ENCODE measurements around the gene STRN. TPM values are rescaled to one million over a fixed set of nuclear protein-coding genes. Genes with fewer than 3 reads are reported as not detected.
"Not testable (repeated sequence)": the region's sequence is repeated elsewhere in the genome, so short reads cannot be mapped to it uniquely, and the experiment has no call there.

STRN gene
- polyA plus RNA-seq, 4 donors, result 18.8 to 25.1 (median 23.2) TPM

DNA sequence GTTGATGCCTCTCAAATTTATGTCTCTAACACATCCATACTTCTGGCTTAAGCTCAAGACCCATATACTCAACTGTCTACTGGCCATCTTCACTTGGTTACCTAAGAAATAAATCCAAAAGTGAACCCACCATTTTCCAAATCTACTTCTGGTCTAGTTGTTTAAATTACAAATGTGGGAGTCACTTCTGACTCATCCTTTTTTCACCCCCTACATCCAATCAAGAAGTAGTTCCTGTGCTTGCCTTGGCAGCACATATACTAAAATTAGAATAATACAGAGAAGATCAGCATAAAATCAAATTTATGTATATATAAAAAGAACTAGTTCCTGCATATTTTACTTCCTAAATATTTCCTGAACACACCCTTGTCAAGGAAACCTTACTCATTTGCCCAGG lies 53.6 kb downstream of the STRN start:
- DNase-seq (ENCODE audit: low read depth in 4 of 4, low spot score in 3 of 4), result no peak

DNA sequence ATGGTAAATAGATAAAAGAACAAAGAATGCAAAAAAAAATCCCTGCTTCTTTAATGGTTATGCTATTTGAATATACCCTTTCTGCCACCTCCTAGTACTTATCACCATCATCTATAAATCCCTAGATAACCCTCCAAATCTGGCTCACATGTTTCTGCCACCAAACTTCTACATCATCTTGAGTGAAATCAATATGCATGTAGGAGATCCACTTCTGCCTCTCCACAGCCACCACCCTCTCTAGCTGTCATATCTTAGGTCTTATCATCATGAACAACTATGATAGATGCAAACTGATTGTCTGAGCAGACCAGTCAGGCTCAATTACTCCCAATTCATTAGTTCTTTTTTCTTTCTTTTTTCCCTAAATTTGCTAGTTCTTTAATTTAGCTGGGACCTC lies 55.3 kb downstream of the STRN start:
- no peak for DNase-seq (ENCODE audit: low read depth in 4 of 4, low spot score in 3 of 4)

DNA sequence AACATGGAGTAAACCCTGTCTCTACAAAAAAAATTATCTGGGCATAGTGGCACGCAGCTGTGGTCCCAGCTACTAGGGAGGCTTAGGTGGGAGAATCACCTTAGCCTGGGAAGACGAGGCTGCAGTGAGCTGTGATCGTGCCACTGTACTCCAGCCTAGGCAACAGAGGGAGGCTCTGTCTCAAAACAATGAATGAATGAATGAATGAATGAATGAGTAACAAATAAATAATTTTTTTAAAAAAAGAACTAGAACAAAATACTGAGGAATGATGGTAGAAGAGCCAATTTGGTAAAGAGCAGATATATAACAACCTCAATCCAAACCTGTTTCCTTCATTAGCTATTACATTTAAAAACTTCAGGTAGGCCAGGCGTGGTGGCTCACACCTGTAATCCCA lies 60.1 kb downstream of the STRN start:
- no peak for DNase-seq (ENCODE audit: low read depth in 4 of 4, low spot score in 3 of 4)

DNA sequence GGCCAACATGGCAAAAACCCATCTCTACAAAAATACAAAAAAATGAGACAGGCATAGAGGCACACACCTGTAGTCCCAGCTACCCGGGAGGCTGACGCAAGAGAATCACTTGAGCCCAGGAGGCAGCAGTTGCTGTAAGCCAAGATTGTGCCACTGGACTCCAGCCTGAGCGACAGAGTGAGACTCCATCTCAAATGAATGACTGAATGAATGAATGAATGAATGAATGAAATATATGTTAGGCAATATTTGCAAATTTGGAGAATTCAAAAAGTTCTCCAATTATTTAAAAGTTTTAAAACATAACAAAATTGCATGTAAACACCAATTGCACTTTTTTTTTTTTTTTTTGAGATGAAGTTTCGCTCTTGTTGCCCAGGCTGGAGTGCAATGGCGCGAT lies 61.7 kb downstream of the STRN start:
- DNase-seq (ENCODE audit: low read depth in 4 of 4, low spot score in 3 of 4), result no peak

DNA sequence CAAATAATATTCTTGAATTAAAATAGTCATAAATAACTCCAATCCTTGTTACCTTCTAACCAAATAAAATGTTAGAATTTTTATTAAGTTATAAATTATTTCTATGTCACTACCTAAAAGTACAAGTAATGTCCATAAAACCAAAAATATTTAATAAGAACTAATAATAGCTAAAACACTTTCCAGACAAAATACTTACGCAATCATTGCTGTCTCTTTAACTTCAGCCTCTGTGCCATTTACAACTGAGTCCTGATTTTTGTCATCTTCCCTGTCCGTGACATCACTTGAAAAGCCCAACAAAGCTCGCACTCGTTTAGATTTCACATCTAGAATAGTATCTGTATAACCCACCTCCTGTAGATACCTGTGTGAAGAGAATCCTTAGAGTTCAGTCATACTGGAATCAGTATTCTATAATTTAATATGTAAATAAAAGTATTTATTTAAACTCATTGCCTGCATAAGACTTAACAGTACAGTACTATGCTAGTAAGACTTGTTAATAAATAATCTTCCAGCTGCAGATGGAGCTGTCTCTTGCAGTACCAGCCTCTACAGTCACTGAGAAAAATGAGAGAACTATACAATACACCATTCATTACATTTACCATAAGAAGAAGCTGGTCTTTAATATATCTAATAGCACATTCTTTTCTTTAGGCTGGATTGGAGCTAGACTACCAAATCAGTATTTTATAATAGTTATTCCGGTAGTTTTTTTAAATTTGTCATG lies 63.8 kb downstream of the STRN start:
- no peak for DNase-seq (ENCODE audit: low read depth in 4 of 4, low spot score in 3 of 4)

DNA sequence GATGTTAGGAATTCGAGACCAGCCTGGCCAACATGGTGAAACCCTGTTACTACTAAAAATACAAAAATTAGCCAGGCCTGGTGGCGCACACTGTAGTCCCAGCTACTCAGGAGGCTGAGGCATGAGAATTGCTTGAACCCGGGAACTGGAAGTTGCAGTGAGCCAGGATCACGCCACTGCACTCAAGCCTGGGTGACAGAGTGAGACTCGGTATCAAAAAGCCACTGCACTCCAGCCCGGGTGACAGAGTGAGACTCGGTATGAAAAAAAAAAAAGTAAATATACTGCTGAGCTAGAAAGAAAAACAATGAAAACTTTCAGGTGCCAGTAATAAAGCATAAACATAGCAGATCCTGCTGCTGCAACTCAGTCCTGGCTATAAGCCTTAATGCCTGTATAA lies 73.5 kb downstream of the STRN start:
- no peak for DNase-seq (ENCODE audit: low read depth in 4 of 4, low spot score in 3 of 4)

DNA sequence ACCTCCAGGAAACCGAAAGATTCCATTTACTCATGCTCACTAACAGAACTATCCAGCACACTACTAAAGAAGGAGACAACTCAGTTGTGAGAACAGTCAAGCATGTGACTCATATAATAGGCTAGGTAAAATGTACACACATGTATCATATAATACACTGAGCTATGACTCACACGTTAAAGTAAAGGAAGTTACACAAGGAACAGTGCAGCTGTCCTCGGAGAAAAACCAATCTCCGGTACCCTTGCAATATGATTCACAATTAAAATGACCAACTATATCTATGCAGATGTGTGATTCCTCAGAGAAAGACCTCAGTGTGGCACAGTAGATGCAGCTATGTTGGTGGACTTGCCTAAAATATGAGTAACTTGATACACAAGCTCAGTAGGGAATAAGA lies 76.5 kb downstream of the STRN start:
- no peak for DNase-seq (ENCODE audit: low read depth in 4 of 4, low spot score in 3 of 4)

DNA sequence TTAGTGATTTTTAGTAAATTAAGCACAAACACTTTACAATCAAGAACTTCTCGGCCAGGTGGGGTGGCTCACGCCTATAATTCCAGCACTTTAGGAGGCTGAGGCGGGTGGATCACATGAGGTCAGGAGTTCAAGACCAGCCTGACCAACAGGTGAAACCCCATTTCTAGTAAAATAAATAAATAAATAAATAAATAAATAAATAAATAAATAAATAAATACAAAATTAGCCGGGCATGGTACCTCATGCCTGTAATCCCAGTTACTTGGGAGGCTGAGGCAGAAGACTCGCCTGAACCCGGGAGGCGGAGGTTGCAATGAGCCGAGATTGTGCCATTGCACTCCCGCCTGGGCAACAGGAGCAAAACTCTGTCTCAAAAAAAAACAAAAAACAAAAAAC lies 79.2 kb downstream of the STRN start:
- not testable (repeated sequence) for DNase-seq (ENCODE audit: low read depth in 4 of 4, low spot score in 3 of 4)

DNA sequence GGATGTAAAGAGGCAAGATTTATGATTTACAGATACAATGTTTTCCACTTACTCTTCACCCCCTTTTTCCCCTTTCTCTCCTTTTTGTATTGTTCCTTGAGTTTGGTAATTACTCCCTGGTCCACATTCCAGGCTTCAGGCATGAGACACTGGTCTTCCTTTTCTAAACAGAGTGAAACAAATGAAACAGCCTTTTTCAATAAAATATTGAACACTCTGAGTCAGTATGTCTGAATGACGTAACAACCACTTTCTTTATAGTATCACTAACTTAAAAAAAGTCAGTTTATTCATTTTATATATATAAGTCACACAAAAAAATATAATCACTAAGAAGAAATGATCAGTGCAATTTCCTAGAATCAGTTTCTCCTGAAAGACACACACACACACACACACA lies 79.7 kb downstream of the STRN start:
- no peak for DNase-seq (ENCODE audit: low read depth in 4 of 4, low spot score in 3 of 4)

DNA sequence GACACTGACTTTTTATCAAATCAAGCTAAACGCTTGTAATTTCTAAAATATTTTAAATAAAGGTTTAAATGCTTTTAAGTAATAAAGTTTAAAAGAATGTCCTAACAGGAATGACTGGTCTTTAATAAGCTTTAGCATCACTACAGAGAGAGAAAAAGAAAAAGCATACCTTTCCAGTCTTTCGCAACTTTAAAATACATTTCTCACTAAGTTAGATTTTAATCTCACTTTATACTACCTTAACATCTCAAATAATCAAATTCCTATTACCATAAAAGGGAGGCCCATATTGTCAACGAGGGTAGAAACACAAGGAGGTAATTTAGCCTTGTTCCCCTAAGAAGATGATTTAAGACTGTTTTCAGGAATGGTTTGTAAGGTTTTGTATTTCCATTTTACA lies 80.7 kb downstream of the STRN start:
- no peak for DNase-seq (ENCODE audit: low read depth in 4 of 4, low spot score in 3 of 4)

DNA sequence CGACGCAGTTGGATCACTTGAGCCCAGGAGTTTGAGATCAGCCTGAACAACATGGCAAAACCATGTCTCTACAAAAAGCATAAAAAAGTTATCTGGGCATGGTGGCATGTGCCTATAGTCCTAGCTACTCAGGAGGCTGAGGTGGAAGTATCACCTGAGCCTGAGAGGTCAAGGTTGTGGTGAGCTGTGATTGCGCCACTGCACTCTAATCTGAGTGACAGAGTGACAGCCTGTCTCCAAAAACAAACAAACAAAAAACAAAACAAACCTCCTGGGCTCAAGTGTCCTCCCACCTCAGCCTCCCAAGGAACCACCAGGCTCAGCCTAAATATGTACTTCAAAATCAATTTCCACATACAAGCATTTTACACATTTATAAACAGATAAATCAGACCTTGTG lies 83.8 kb downstream of the STRN start:
- DNase-seq (ENCODE audit: low read depth in 4 of 4, low spot score in 3 of 4), result no peak

DNA sequence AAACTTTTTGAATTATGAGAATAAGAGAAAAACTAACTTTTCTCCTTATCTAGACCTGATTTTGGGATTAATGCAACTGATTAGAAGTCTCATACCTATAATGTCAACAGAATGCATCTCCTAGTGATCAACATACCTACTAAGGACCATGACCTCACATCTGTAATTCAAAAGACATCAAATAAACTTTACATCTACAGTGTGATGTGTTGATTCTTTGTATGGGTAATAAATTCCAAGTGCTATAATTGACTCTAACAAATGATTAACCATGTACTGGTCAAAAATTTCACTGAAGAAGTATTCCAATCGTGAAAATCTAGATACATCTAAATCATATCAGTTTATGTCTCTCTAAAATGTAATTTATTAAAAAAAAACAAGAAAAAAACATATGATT lies 84.5 kb downstream of the STRN start:
- no peak for DNase-seq (ENCODE audit: low read depth in 4 of 4, low spot score in 3 of 4)

DNA sequence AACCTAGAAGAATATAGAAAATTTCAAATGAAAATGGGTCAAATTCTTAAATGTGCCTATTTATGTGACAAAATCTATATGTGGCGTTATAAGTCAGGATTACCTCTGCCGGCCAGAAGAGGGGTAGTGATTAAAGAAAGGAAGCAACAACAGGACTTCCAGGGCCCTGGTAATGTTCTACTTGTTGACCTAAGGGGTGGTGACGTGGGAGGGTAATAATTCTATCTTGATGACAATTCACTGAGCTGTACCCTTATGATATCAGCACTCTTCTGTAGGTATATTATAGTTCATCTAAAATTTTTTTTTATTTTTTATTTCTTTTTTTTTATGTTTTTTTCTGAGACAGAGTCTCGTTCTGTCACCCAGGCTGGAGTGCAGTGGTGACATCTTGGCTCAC lies 87.9 kb downstream of the STRN start:
- no peak for DNase-seq (ENCODE audit: low read depth in 4 of 4, low spot score in 3 of 4)

DNA sequence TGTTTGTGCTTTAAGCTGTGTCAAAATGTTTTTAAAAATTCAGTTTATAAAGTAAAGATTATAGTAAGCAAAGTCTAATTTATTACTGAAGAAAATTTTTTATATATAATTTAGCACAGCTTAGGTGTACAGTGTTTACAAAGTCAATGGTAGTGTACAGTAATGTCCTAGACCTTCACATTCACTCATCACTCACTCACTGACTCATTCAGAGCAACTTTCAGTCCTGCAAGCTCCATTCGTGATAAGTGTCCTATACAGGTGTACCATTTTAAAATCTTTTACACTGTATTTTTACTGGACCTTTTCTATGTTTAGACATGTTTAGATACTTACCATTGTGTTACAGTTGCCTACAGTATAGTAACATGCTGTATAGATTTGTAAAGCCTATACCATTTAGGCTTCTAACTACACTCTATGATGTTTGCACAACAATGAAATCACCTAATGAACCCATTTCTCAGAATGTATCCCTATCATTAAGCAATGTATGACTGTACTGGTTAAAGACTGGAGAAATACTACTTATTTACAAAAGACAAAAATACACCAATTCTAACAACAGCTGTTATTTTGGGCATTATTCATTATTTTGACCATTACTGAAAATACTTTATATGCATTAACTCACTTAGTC lies 95.1 kb downstream of the STRN start:
- no peak for DNase-seq (ENCODE audit: low read depth in 4 of 4, low spot score in 3 of 4)

DNA sequence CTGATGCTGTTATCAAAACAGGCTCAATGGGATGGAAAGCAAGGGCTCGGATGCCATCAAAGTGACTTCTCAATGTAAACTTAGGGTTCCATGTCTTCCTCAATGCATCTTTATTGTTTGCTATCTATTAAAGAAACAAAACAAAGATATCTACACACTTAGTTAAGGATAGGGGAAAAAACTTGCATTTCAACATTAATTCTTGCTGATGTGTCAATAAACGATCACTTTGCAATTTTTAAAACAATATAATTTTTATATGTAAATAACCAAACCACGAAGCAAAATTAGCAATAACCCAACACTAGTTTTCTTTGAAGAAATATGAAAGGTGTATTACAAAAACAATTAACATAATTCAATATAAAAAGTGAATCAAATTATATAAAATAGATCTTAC lies 96.7 kb downstream of the STRN start:
- DNase-seq (ENCODE audit: low read depth in 4 of 4, low spot score in 3 of 4), result no peak

DNA sequence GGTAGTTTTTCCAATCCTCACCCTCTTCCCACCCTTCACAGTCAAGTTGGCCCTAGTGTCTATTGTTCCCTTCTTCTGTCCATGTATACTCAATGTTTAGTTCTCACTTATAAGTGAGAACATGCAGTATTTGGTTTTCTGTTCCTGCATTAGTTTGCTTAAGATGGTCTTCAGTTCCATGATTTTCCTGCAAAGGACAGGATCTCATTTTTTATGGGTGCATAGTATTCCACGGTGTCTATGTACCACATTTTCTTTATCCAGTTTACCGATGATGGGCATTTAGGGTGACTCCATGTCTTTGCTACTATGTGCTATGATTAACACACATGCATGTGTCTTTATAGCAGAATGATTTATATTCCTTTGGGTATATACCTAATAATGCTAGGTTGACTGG lies 104.4 kb downstream of the STRN start:
- no peak for DNase-seq (ENCODE audit: low read depth in 4 of 4, low spot score in 3 of 4)

DNA sequence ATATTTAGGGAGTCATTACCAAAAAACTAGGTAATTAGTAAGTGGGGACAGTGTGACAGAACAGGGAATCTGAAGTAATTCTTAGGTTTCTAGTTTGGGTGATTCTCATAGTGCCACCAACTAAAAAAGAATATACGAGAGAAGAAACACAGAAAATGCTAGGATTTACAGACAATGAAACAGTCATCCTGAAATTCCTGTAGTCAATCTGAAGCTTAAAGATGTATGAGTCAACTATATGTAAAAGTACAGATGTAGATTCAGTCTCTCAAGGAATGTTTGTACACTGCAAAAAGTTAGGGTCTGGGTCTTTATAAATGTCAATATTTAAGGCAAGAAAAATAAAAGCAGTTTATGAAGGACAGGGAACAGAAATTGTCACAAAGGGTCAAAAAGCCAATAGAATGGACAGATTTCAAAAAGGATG lies 107.0 kb downstream of the STRN start:
- no peak for DNase-seq (ENCODE audit: low read depth in 4 of 4, low spot score in 3 of 4)

DNA sequence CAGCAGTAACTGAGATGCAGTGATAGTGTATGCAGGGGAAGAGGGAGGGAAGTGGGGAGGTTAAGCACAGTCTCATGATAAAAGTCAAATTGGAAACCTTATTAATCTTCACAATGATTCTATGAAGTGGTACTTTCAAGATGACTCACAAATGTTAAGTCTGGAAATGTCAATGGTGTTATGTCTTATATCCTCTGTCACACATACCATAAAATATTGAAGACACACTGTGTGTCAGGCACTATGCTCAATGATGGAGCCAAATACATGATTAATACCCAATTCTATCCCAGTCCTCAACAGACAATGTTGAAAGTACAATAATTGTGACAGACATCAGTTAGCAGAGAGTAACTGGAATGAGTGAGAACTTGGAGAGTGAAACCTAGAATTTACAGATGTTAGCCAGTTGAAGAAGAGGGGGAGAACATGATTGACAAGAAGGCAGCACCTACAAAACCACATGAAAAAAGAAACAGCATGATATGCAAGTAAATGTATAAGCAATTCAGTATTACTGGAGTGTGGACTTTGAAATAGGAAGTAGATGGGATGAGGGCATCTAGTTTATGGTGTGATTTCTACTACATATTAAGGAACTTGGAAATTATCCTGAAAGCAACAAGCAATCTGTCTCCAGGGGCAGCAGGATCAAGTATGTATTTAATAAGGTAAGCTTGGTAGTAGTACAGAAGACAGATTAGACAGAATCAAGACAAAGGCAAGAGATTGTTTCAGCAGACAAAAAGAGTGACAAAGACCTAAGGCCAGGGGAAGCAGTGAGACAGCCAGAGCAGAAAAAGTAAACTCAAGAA lies 107.6 kb downstream of the STRN start:
- DNase-seq (ENCODE audit: low read depth in 4 of 4, low spot score in 3 of 4), result no peak

DNA sequence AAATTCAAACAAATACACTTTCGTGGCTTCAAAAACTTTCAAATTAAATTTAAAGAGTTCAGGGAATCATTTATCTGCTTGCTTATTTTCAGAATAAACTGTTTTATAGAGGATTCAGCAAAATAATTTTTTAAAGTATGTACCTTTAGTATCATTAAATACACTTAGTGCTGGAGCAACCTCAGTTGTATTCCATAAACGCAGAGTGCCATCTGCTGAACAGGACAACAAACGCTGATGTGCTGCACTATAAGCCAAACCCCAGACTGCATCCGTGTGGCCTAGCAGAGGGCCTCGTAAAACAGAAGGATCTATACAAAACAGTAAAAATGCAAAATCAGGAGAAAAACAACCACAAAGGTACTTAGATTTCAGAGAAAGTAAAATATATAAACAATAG lies 108.6 kb downstream of the STRN start:
- DNase-seq (ENCODE audit: low read depth in 4 of 4, low spot score in 3 of 4), result no peak

DNA sequence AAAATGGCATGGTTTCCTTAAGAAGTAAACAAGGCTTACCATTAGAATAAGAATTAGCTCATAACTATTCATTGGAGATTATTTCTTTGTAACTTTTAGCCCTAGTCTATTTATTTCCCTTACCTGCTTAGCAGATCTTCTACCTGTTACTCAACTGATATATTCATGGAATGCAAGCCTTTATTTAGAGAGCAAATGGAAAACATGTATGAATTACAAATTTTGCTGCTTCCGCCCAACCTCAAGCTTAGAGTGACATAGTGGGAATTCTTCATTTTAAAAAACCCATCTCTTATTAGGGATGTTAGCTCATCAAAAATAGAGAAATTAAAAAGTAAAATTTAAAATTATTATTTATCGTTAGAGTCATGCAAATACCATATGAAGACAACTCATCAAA lies 110.9 kb downstream of the STRN start:
- DNase-seq (ENCODE audit: low read depth in 4 of 4, low spot score in 3 of 4), result no peak

DNA sequence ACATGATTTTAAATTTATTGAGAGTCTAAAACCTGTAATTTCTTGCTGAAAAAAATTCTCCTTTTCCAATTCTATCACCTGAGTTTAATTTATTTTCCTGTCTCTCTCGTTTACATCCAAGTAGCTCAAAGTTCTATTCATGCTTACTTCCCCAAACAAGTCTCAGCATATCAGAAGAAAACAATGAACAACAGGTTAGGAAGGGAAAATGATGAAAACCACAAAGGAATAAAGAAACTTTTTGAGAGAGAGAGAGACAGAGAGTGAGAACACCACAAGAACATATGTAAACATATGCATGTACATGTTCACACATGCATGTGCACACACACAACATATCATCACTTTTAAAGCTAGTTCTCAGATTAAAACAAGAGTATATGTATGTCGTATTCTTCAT lies 112.1 kb downstream of the STRN start:
- no peak for DNase-seq (ENCODE audit: low read depth in 4 of 4, low spot score in 3 of 4)

DNA sequence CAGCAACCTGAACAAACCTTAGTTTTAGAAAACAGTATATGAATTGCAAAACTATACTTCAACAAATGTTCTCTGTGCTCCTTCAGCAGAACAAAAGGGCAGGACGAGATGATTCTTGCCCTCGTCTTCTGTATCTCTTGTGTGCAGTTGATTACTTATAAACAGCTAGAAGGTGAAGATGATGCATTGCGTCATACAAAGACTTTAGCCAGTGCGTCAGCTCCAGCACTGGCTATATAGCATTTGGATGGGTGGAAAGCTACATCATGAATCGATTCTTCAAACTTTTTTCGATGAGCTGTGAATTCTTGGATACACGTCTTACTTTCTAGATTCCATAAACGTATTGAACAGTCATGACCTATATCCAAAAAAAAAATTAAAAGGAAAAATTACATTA lies 117.1 kb downstream of the STRN start:
- no peak for DNase-seq (ENCODE audit: low read depth in 4 of 4, low spot score in 3 of 4)
